KMS-11 (cell line): ENCODE measurements around the gene PTPRN2.
"Not testable (repeated sequence)": the region's sequence is repeated elsewhere in the genome, so short reads cannot be mapped to it uniquely, and the experiment has no call there.

ENCODE experiments used
- H2AFZ ChIP-seq: fragments of 200-600 bp; sonication (generic); 2 replicates; pipeline ENCODE4 v1.6.1; 2016; ENCODE audit warnings: antibody characterized with exemption, mixed run types, low read depth
- H3K27ac ChIP-seq: fragments of 200-600 bp; sonication (generic); 2 replicates; pipeline ENCODE4 v1.6.1; 2016; ENCODE audit warnings: mild to moderate bottlenecking, mixed run types
- H3K27me3 ChIP-seq: fragments of 200-600 bp; sonication (generic); 2 replicates; pipeline ENCODE4 v1.6.1; 2017; ENCODE audit warnings: mild to moderate bottlenecking, low read depth, mixed run types, moderate library complexity; ENCODE audit not compliant: insufficient read depth
- H3K36me3 ChIP-seq: fragments of 200-600 bp; sonication (generic); 2 replicates; pipeline ENCODE4 v1.6.1; 2017; ENCODE audit warnings: mild to moderate bottlenecking, mixed run types; ENCODE audit not compliant: insufficient read depth
- H3K4me1 ChIP-seq: fragments of 200-600 bp; sonication (generic); 2 replicates; pipeline ENCODE4 v1.6.1; 2016; ENCODE audit warnings: mild to moderate bottlenecking, low read depth, mixed run types; ENCODE audit not compliant: poor library complexity, severe bottlenecking
- H3K4me2 ChIP-seq: fragments of 200-600 bp; sonication (generic); 2 replicates; pipeline ENCODE4 v1.7.0; 2016; ENCODE audit warnings: mild to moderate bottlenecking, mixed run types
- H3K4me3 ChIP-seq: fragments of 200-600 bp; sonication (generic); IDR thresholded peaks from 2 replicates; pipeline ENCODE4 v1.6.1; 2017; ENCODE audit warnings: low read depth, low read length, mixed read lengths; ENCODE audit not compliant: insufficient read depth
- H3K79me2 ChIP-seq: fragments of 200-600 bp; sonication (generic); 2 replicates; pipeline ENCODE4 v1.6.1; 2016; ENCODE audit warnings: low read depth, mixed run types; ENCODE audit not compliant: insufficient read depth
- H3K9ac ChIP-seq: fragments of 200-600 bp; sonication (generic); 2 replicates; pipeline ENCODE4 v1.6.1; 2016; ENCODE audit warnings: mild to moderate bottlenecking, mixed run types
- H4K20me1 ChIP-seq: fragments of 200-600 bp; sonication (generic); 2 replicates; pipeline ENCODE4 v1.6.1; 2016; ENCODE audit warnings: mild to moderate bottlenecking, mixed run types; ENCODE audit not compliant: insufficient read depth
- TF ChIP-seq, protein P1 (sequence below): fragments of 200-600 bp; sonication (generic); conservative IDR thresholded peaks from 2 replicates; pipeline ENCODE4 v1.6.1; 2017; ENCODE audit warnings: low read depth, mild to moderate bottlenecking, antibody characterized with exemption, low read length, moderate library complexity, mixed read lengths

The PTPRN2 gene

DNA sequence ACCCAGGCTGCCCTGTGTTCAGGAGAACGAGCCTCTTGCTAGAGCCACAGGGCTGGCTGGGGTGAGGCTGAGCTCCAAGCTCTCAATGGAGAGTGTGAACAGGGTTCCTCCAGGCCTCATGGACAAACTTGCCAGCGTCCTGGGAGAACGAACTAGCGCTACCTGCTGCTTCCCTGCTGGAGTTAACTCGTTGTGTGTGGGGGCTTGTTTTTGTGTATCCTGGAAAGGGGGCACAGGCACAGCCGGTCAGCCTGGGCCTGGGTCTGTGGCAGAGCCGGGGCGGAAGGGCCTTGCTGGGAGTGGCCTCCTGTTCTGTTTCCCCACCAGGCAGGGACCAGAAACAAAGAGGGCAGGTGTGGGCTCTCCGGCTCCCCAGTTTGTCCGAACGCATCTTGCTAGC lies 991.6 kb downstream of the PTPRN2 start:
- H3K9ac ChIP-seq, result no peak overlapping the region
- no peak overlapping the region for H3K27ac ChIP-seq
- TF ChIP-seq, protein P1, sequence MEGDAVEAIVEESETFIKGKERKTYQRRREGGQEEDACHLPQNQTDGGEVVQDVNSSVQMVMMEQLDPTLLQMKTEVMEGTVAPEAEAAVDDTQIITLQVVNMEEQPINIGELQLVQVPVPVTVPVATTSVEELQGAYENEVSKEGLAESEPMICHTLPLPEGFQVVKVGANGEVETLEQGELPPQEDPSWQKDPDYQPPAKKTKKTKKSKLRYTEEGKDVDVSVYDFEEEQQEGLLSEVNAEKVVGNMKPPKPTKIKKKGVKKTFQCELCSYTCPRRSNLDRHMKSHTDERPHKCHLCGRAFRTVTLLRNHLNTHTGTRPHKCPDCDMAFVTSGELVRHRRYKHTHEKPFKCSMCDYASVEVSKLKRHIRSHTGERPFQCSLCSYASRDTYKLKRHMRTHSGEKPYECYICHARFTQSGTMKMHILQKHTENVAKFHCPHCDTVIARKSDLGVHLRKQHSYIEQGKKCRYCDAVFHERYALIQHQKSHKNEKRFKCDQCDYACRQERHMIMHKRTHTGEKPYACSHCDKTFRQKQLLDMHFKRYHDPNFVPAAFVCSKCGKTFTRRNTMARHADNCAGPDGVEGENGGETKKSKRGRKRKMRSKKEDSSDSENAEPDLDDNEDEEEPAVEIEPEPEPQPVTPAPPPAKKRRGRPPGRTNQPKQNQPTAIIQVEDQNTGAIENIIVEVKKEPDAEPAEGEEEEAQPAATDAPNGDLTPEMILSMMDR, result no peak
- no peak overlapping the region for H3K4me3 ChIP-seq
- H3K27me3 ChIP-seq, result peaks cover 20% of the 10 kb centered on the region; the same call in 1 of the 2 replicates
- no peak overlapping the region for H3K4me2 ChIP-seq
- no peaks in the 10 kb centered on the region for H3K36me3 ChIP-seq
- no peaks in the 10 kb centered on the region for H3K79me2 ChIP-seq
- no peaks in the 10 kb centered on the region for H4K20me1 ChIP-seq
- H3K4me1 ChIP-seq, result no peaks in the 10 kb centered on the region
- no peak overlapping the region for H2AFZ ChIP-seq

DNA sequence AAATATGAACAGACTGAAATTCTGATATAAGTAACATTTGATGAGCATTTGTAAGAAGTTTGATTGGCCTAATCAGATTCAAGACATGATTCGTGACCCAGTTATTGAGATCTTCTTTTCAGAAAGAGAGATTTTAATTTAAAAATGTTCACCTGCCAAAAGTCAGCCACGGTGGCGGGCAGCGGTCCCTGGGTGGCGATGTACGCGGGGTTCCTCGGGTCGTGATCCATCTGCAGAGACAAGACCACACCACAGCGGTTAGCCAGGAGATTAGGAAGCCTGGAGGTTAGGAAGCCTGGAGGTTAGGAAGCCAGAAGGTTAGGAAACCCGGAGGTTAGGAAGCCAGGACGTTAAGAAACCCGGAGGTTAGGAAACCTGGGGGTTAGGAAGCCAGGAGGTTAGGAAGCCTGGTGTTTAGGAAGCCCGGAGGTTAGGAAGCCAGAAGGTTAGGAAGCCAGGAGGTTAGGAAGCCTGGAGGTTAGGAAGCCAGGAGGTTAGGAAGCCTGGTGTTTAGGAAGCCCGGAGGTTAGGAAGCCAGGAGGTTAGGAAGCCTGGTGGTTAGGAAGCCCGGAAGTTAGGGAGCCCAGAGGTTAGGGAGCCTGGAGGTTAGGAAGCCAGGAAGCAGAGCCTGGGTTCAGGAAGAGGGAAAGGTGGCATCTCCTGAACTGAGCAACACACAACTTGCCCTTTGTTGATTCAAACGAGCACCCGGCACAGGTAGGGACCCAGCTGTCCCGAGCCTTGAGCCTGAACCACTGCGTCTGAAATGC lies 992.4 kb downstream of the PTPRN2 start:
- no peaks in the 10 kb centered on the region for H3K36me3 ChIP-seq
- no peaks in the 10 kb centered on the region for H3K4me1 ChIP-seq
- no peak overlapping the region for H3K9ac ChIP-seq
- H3K27ac ChIP-seq, result no peak overlapping the region
- H3K79me2 ChIP-seq, result no peaks in the 10 kb centered on the region
- peaks cover 16% of the 10 kb centered on the region; the same call in 1 of the 2 replicates for H3K27me3 ChIP-seq
- TF ChIP-seq, protein P1, result no peak
- no peak overlapping the region for H3K4me3 ChIP-seq
- no peaks in the 10 kb centered on the region for H4K20me1 ChIP-seq
- H2AFZ ChIP-seq, result no peak overlapping the region
- H3K4me2 ChIP-seq, result no peak overlapping the region

DNA sequence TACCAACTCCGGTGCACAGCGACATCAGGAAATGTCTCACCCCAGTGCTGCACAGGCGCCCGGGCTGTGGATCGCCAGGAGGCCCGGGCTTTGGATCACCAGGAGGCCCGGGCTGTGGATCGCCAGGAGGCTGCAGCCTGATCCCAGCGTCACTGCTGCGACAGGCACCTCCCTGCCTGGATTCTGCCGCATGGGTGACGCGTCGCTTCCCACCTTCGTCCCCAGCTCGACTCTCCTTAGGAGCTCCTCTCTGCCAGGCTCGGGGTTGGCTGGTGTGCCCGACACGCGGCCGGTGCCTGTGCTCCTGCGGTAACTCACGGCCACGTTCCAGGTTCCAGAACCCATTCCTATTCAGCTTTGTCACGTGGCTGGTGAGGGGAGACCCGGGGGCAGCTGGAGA lies 993.3 kb downstream of the PTPRN2 start:
- no peak overlapping the region for H3K27ac ChIP-seq
- H3K27me3 ChIP-seq, result peaks cover 18% of the 10 kb centered on the region; the same call in 1 of the 2 replicates
- H3K79me2 ChIP-seq, result no peaks in the 10 kb centered on the region
- TF ChIP-seq, protein P1, result no peak
- no peak overlapping the region for H3K4me2 ChIP-seq
- H4K20me1 ChIP-seq, result no peaks in the 10 kb centered on the region
- no peak overlapping the region for H3K4me3 ChIP-seq
- no peaks in the 10 kb centered on the region for H3K36me3 ChIP-seq
- no peaks in the 10 kb centered on the region for H3K4me1 ChIP-seq
- no peak overlapping the region for H3K9ac ChIP-seq
- H2AFZ ChIP-seq, result no peak overlapping the region

DNA sequence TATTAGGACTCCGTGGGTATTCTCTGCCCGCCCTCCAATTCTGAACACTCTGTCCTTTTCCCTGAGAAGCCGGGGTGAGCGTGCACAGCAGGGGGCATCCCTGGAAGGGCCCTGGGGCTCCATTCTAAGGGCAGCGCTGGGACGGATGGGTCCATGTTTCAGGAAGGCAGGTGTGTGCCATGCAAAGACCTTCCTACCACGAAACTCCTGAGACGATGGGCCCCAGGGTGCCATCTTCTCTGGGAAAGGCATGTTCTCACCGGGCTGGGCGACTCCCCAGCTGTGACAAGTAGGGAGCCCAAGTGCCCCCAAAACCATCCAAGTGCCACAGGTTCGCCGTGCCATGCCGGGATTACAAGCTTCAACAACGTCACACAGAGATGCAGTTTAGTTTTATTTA lies 994.1 kb downstream of the PTPRN2 start:
- TF ChIP-seq, protein P1, result no peak
- Histone ChIP-seq H3K4me3 (no peak overlapping the region), H3K79me2 (no peaks in the 10 kb centered on the region), H4K20me1 (no peaks in the 10 kb centered on the region), H3K36me3 (no peaks in the 10 kb centered on the region), H3K27me3 (peaks cover 18% of the 10 kb centered on the region; the same call in 1 of the 2 replicates), H3K9ac (no peak overlapping the region), H2AFZ (no peak overlapping the region), H3K4me1 (no peaks in the 10 kb centered on the region), H3K4me2 (no peak overlapping the region), H3K27ac (no peak overlapping the region)

DNA sequence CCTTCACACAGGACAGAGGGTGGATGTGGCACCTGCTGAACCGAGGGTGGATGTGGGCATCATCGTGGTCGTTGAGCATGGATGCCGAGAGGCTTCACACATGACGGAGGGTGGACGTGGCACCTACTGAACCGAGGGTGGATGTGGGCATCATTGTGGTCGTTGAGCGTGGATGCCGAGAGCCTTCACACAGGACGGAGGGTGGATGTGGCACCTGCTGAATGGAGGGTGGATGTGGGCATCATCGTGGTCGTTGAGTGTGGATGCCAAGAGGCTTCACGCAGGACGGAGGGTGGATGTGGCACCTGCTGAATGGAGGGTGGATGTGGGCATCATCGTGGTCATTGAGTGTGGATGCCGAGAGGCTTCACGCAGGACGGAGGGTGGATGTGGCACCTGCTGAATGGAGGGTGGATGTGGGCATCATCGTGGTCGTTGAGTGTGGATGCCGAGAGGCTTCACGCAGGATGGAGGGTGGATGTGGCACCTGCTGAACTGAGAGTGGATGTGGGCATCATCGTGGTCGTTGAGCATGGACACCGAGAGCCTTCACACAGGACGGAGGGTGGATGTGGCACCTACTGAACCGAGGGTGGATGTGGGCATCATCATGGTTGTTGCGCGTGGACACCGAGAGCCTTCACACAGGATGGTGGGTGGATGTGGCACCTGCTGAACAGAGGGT lies 994.8 kb downstream of the PTPRN2 start:
- H3K27ac ChIP-seq, H4K20me1 ChIP-seq, H3K36me3 ChIP-seq, H3K9ac ChIP-seq, H2AFZ ChIP-seq, H3K79me2 ChIP-seq, H3K4me3 ChIP-seq, H3K4me2 ChIP-seq, H3K4me1 ChIP-seq: not testable (repeated sequence)
- H3K27me3 ChIP-seq, result peaks cover 16% of the 10 kb centered on the region; the same call in 1 of the 2 replicates
